GM23338 (cell line): ENCODE measurements around the gene ARL8B. TPM values are rescaled to one million over a fixed set of nuclear protein-coding genes. Genes with fewer than 3 reads are reported as not detected.

Experiments used
- ATAC-seq: fragments of 200-7000 bp; cut with Tn5 transposase; 3 replicates; pipeline ENCODE4 v1.9.1; 2020
- DNase-seq: peaks from one replicate; pipeline ENCODE4 v3.0.0-alpha.2; 2015; ENCODE audit warnings: low spot score
- H2AFZ ChIP-seq: fragments of 200-600 bp; sonication (generic); 2 replicates; pipeline ENCODE4 v1.8.0; 2016; ENCODE audit warnings: antibody characterized with exemption, mild to moderate bottlenecking, moderate library complexity
- H3F3A ChIP-seq: fragments of 200-600 bp; sonication (generic); replicated peaks from 2 replicates; pipeline ENCODE4 v1.8.0; 2017; ENCODE audit warnings: antibody characterized with exemption, mixed run types, low read depth
- H3K27ac ChIP-seq: fragments of 200-600 bp; sonication (generic); 2 replicates; pipeline ENCODE4 v1.6.1; 2016; ENCODE audit warnings: low read depth
- H3K27me3 ChIP-seq: fragments of 200-600 bp; sonication (generic); 2 replicates; pipeline ENCODE4 v1.8.0; 2016; ENCODE audit warnings: mild to moderate bottlenecking, mixed run types, moderate library complexity; ENCODE audit not compliant: insufficient read depth
- H3K36me3 ChIP-seq: fragments of 200-600 bp; sonication (generic); 2 replicates; pipeline ENCODE4 v1.8.0; 2016; ENCODE audit warnings: mild to moderate bottlenecking; ENCODE audit not compliant: insufficient read depth
- H3K4me1 ChIP-seq: fragments of 200-600 bp; sonication (generic); 2 replicates; pipeline ENCODE4 v1.8.0; 2016; ENCODE audit warnings: mild to moderate bottlenecking, moderate library complexity; ENCODE audit not compliant: insufficient read depth
- H3K4me2 ChIP-seq: fragments of 200-600 bp; sonication (generic); 2 replicates; pipeline ENCODE4 v1.7.1; 2017; ENCODE audit warnings: mixed run types
- H3K4me3 ChIP-seq: fragments of 200-600 bp; sonication (generic); 2 replicates; pipeline ENCODE4 v1.6.1; 2016; ENCODE audit warnings: mixed run types
- H3K79me2 ChIP-seq: fragments of 200-600 bp; sonication (generic); replicated peaks from 2 replicates; pipeline ENCODE4 v1.8.0; 2017; ENCODE audit warnings: mild to moderate bottlenecking; ENCODE audit not compliant: insufficient read depth
- H3K9me2 ChIP-seq: fragments of 200-600 bp; sonication (generic); 2 replicates; pipeline ENCODE4 v1.8.0; 2017; ENCODE audit not compliant: insufficient read depth
- H4K20me1 ChIP-seq: fragments of 200-600 bp; sonication (generic); replicated peaks from 2 replicates; pipeline ENCODE4 v1.8.0; 2017; ENCODE audit warnings: mild to moderate bottlenecking; ENCODE audit not compliant: insufficient read depth
- H3K27ac Mint-ChIP-seq: 2 replicates; pipeline ENCODE4 v1.8.0; 2020; ENCODE audit warnings: inconsistent platforms, mild to moderate bottlenecking, moderate library complexity, mixed read lengths
- H3K27me3 Mint-ChIP-seq: 3 replicates; pipeline ENCODE4 v1.8.0; 2022; ENCODE audit warnings: low read depth, mild to moderate bottlenecking, moderate library complexity, mixed read lengths, inconsistent platforms; ENCODE audit not compliant: insufficient read depth, poor library complexity
- H3K36me3 Mint-ChIP-seq: 3 replicates; pipeline ENCODE4 v1.8.0; 2021; ENCODE audit warnings: low read depth, mild to moderate bottlenecking, inconsistent platforms, moderate library complexity, mixed read lengths
- H3K4me1 Mint-ChIP-seq: 3 replicates; pipeline ENCODE4 v1.8.0; 2020; ENCODE audit warnings: mild to moderate bottlenecking, inconsistent platforms, mixed read lengths
- H3K4me3 Mint-ChIP-seq: 3 replicates; pipeline ENCODE4 v1.8.0; 2021; ENCODE audit warnings: moderate library complexity, mild to moderate bottlenecking, inconsistent platforms, mixed read lengths
- H3K9me3 Mint-ChIP-seq: 3 replicates; pipeline ENCODE4 v1.8.0; 2020; ENCODE audit warnings: moderate library complexity, mild to moderate bottlenecking, inconsistent platforms, mixed read lengths
- CREB1 ChIP-seq: fragments of 250-450 bp; sonication (Bioruptor Pico); IDR thresholded peaks from 2 replicates; pipeline ENCODE4 v1.5.0; 2020; ENCODE audit warnings: low read depth, mild to moderate bottlenecking, moderate library complexity
- ETS1 ChIP-seq: IDR thresholded peaks from 2 replicates; pipeline ENCODE4 v1.6.1; 2016; ENCODE audit warnings: antibody characterized with exemption
- EZH2 ChIP-seq: fragments of 200-600 bp; sonication (generic); IDR thresholded peaks from one replicate; pipeline ENCODE4 v1.8.0; 2017; ENCODE audit warnings: antibody characterized with exemption, mild to moderate bottlenecking, low read depth; ENCODE audit not compliant: unreplicated experiment
- EZH2phosphoT487 ChIP-seq: fragments of 200-600 bp; sonication (generic); IDR thresholded peaks from one replicate; pipeline ENCODE4 v1.8.1; 2018; ENCODE audit warnings: antibody characterized with exemption; ENCODE audit not compliant: unreplicated experiment
- NANOG ChIP-seq: IDR thresholded peaks from 2 replicates; pipeline ENCODE4 v1.6.1; 2016; ENCODE audit warnings: antibody characterized with exemption, borderline replicate concordance
- STAT1 ChIP-seq: IDR thresholded peaks from one replicate; pipeline ENCODE4 v1.6.1; 2016; ENCODE audit warnings: antibody characterized with exemption; ENCODE audit not compliant: unreplicated experiment
- ZNF114 ChIP-seq: fragments of 250-450 bp; sonication (Bioruptor Pico); IDR thresholded peaks from 2 replicates; pipeline ENCODE4 v1.5.0; 2020; ENCODE audit warnings: mild to moderate bottlenecking, moderate library complexity
- polyA plus RNA-seq: library from polyadenylated mRNA; unstranded; fragments of >200 nt; fragmentation: Nextera tagmentation; extraction: Ambion mirVana; gene quantifications from 2 replicates; pipeline ENCODE4 v1.2.1, GENCODE V29; 2016
- total RNA-seq: library from RNA; depleted of rRNA; stranded (reverse); fragments of >200 nt; shearing (Covaris generic); gene quantifications from 2 replicates; pipeline ENCODE4 v1.2.3, GENCODE V29; 2014
- TF ChIP-seq, protein P1 (sequence below), 2 experiments: fragments of 200-600 bp in 1 of 2; sonication (generic) in 1 of 2; conservative IDR thresholded peaks; 2 replicates each; pipeline versions ENCODE4 v1.5.1 to v1.6.1; 2016 to 2017; ENCODE audit warnings: antibody characterized with exemption in 2 of 2, low read depth in 2 of 2, mild to moderate bottlenecking in 2 of 2, moderate library complexity in 1 of 2
- TF ChIP-seq, protein P2 (sequence below): IDR thresholded peaks from one replicate; pipeline ENCODE4 v1.6.1; 2018; ENCODE audit warnings: antibody characterized with exemption; ENCODE audit not compliant: unreplicated experiment
- TF ChIP-seq, protein P3 (sequence below): fragments of 250-450 bp; sonication (Bioruptor Pico); IDR thresholded peaks from 2 replicates; pipeline ENCODE4 v1.5.0; 2020; ENCODE audit warnings: mild to moderate bottlenecking, moderate library complexity

Gene ARL8B
- total and polyA plus RNA-seq, 2 experiments from 2014 or later = 25.5 to 40.8 TPM

- Mint-ChIP-seq H3K36me3 (peaks cover 87% of the 10 kb centered on the region), H3K9me3 (no peaks in the 10 kb centered on the region; the same call in 2 of the 3 replicates), H3K4me1 (peaks cover 62% of the 10 kb centered on the region), H3K27me3 (peaks cover 8% of the 10 kb centered on the region), H3K27ac (peak overlapping the region; percentile 92), H3K4me3 (peak overlapping the region; percentile 19; the same call in 1 of the 3 replicates)
- Histone ChIP-seq H2AFZ (no peak overlapping the region), H3K4me1 (peaks cover 15% of the 10 kb centered on the region), H3K27ac (no peak overlapping the region; the same call in 1 of the 2 replicates), H4K20me1 (no peaks in the 10 kb centered on the region; the same call in 1 of the 2 replicates), H3K4me2 (peak overlapping the region; percentile 57), H3K79me2 (no peaks in the 10 kb centered on the region), H3K36me3 (peaks cover 22% of the 10 kb centered on the region), H3K9me2 (no peaks in the 10 kb centered on the region), H3F3A (no peaks in the 10 kb centered on the region), H3K27me3 (no peaks in the 10 kb centered on the region), H3K4me3 (no peak overlapping the region)
- TF ChIP-seq CREB1 = peak; percentile 21; the same call in 1 of the 2 replicates
- no peak for TF ChIP-seq EZH2phosphoT487
- no peak for TF ChIP-seq ZNF114
- no peak for TF ChIP-seq EZH2
- TF ChIP-seq NANOG = no peak
- no peak for TF ChIP-seq STAT1
- TF ChIP-seq, protein P1, sequence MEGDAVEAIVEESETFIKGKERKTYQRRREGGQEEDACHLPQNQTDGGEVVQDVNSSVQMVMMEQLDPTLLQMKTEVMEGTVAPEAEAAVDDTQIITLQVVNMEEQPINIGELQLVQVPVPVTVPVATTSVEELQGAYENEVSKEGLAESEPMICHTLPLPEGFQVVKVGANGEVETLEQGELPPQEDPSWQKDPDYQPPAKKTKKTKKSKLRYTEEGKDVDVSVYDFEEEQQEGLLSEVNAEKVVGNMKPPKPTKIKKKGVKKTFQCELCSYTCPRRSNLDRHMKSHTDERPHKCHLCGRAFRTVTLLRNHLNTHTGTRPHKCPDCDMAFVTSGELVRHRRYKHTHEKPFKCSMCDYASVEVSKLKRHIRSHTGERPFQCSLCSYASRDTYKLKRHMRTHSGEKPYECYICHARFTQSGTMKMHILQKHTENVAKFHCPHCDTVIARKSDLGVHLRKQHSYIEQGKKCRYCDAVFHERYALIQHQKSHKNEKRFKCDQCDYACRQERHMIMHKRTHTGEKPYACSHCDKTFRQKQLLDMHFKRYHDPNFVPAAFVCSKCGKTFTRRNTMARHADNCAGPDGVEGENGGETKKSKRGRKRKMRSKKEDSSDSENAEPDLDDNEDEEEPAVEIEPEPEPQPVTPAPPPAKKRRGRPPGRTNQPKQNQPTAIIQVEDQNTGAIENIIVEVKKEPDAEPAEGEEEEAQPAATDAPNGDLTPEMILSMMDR (conservative IDR thresholded peaks at IDR 0.05; ENCODE audit: low read depth in 2 of 2) = no peak
- TF ChIP-seq, protein P2, sequence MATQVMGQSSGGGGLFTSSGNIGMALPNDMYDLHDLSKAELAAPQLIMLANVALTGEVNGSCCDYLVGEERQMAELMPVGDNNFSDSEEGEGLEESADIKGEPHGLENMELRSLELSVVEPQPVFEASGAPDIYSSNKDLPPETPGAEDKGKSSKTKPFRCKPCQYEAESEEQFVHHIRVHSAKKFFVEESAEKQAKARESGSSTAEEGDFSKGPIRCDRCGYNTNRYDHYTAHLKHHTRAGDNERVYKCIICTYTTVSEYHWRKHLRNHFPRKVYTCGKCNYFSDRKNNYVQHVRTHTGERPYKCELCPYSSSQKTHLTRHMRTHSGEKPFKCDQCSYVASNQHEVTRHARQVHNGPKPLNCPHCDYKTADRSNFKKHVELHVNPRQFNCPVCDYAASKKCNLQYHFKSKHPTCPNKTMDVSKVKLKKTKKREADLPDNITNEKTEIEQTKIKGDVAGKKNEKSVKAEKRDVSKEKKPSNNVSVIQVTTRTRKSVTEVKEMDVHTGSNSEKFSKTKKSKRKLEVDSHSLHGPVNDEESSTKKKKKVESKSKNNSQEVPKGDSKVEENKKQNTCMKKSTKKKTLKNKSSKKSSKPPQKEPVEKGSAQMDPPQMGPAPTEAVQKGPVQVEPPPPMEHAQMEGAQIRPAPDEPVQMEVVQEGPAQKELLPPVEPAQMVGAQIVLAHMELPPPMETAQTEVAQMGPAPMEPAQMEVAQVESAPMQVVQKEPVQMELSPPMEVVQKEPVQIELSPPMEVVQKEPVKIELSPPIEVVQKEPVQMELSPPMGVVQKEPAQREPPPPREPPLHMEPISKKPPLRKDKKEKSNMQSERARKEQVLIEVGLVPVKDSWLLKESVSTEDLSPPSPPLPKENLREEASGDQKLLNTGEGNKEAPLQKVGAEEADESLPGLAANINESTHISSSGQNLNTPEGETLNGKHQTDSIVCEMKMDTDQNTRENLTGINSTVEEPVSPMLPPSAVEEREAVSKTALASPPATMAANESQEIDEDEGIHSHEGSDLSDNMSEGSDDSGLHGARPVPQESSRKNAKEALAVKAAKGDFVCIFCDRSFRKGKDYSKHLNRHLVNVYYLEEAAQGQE = no peak
- DNase-seq = peak; percentile 57
- peak; percentile 96 for ATAC-seq
Measured at GRCh38 chr3:5213574-5213966, 91.5 kb downstream of the ARL8B start.

DNA sequence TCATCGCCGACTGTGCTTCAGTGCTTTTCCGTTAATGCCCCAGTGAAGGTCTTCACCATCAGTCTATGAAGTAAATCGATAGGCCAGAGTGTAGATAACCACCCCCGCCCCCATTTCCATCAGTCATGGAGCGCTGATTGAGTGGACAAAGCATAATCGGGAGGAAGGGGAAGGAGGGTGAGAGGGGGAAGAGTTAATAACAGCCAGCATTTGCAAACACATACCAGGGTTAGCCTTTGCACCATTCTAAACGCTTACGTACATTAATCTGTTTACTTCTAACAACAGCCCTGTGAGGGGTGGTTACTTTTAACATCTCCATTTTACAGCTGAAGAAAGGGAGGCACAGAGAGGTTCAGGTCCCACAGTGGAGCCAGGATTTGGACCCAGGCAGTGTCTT, 92.3 kb downstream of the ARL8B start:
- H3K36me3 ChIP-seq = peaks cover 20% of the 10 kb centered on the region
- peaks cover 23% of the 10 kb centered on the region for H3K4me1 ChIP-seq
- H3K27ac Mint-ChIP-seq = peak overlapping the region; percentile 55; the same call in 1 of the 2 replicates
- H3K4me3 Mint-ChIP-seq = no peak overlapping the region
- H2AFZ ChIP-seq = no peak overlapping the region
- H3K79me2 ChIP-seq = no peaks in the 10 kb centered on the region
- H3K9me3 Mint-ChIP-seq = no peaks in the 10 kb centered on the region; the same call in 2 of the 3 replicates
- no peaks in the 10 kb centered on the region for H3K9me2 ChIP-seq
- peaks cover 70% of the 10 kb centered on the region for H3K4me1 Mint-ChIP-seq
- no peaks in the 10 kb centered on the region for H3F3A ChIP-seq
- peaks cover 80% of the 10 kb centered on the region for H3K36me3 Mint-ChIP-seq
- H3K4me3 ChIP-seq = no peak overlapping the region
- no peak overlapping the region for H3K27ac ChIP-seq
- H4K20me1 ChIP-seq = no peaks in the 10 kb centered on the region; the same call in 1 of the 2 replicates
- no peaks in the 10 kb centered on the region for H3K27me3 ChIP-seq
- ATAC-seq (no peak), DNase-seq (no peak)
- peaks cover 8% of the 10 kb centered on the region for H3K27me3 Mint-ChIP-seq
- no peak overlapping the region; the same call in 1 of the 2 replicates for H3K4me2 ChIP-seq
- TF ChIP-seq, protein P3, sequence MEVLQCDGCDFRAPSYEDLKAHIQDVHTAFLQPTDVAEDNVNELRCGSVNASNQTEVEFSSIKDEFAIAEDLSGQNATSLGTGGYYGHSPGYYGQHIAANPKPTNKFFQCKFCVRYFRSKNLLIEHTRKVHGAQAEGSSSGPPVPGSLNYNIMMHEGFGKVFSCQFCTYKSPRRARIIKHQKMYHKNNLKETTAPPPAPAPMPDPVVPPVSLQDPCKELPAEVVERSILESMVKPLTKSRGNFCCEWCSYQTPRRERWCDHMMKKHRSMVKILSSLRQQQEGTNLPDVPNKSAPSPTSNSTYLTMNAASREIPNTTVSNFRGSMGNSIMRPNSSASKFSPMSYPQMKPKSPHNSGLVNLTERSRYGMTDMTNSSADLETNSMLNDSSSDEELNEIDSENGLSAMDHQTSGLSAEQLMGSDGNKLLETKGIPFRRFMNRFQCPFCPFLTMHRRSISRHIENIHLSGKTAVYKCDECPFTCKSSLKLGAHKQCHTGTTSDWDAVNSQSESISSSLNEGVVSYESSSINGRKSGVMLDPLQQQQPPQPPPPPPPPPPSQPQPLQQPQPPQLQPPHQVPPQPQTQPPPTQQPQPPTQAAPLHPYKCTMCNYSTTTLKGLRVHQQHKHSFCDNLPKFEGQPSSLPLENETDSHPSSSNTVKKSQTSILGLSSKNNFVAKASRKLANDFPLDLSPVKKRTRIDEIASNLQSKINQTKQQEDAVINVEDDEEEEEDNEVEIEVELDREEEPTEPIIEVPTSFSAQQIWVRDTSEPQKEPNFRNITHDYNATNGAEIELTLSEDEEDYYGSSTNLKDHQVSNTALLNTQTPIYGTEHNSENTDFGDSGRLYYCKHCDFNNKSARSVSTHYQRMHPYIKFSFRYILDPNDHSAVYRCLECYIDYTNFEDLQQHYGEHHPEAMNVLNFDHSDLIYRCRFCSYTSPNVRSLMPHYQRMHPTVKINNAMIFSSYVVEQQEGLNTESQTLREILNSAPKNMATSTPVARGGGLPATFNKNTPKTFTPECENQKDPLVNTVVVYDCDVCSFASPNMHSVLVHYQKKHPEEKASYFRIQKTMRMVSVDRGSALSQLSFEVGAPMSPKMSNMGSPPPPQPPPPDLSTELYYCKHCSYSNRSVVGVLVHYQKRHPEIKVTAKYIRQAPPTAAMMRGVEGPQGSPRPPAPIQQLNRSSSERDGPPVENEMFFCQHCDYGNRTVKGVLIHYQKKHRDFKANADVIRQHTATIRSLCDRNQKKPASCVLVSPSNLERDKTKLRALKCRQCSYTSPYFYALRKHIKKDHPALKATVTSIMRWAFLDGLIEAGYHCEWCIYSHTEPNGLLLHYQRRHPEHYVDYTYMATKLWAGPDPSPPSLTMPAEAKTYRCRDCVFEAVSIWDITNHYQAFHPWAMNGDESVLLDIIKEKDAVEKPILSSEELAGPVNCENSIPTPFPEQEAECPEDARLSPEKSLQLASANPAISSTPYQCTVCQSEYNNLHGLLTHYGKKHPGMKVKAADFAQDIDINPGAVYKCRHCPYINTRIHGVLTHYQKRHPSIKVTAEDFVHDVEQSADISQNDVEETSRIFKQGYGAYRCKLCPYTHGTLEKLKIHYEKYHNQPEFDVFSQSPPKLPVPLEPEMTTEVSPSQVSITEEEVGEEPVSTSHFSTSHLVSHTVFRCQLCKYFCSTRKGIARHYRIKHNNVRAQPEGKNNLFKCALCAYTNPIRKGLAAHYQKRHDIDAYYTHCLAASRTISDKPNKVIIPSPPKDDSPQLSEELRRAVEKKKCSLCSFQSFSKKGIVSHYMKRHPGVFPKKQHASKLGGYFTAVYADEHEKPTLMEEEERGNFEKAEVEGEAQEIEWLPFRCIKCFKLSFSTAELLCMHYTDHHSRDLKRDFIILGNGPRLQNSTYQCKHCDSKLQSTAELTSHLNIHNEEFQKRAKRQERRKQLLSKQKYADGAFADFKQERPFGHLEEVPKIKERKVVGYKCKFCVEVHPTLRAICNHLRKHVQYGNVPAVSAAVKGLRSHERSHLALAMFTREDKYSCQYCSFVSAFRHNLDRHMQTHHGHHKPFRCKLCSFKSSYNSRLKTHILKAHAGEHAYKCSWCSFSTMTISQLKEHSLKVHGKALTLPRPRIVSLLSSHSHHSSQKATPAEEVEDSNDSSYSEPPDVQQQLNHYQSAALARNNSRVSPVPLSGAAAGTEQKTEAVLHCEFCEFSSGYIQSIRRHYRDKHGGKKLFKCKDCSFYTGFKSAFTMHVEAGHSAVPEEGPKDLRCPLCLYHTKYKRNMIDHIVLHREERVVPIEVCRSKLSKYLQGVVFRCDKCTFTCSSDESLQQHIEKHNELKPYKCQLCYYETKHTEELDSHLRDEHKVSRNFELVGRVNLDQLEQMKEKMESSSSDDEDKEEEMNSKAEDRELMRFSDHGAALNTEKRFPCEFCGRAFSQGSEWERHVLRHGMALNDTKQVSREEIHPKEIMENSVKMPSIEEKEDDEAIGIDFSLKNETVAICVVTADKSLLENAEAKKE (CRISPR knock-in tag) = no peak
- TF ChIP-seq ZNF114 (no peak), ETS1 (no peak)
